Tibial nerve (tissue), 4 donors: ENCODE data around the gene SOX9.

ENCODE experiments used
- CTCF ChIP-seq, 5 experiments: fragments of 200-600 bp in 3 of 5; fragments of 450-650 bp in 2 of 5; sonication (generic) in 3 of 5; IDR thresholded peaks; one replicate each; pipeline ENCODE4 v1.5.1; 2016 to 2019; ENCODE audit warnings: antibody characterized with exemption in 5 of 5, mild to moderate bottlenecking in 3 of 5, moderate library complexity in 2 of 5
- EP300 ChIP-seq, 2 donors: sonication (generic); formaldehyde crosslinking; IDR thresholded peaks; one replicate each; pipeline ENCODE4 v1.6.1; 2017; ENCODE audit warnings: antibody characterized with exemption in 2 of 2, mild to moderate bottlenecking in 1 of 2
- POLR2A ChIP-seq, 2 donors: fragments of 450-650 bp; IDR thresholded peaks; one replicate each; pipeline ENCODE4 v1.6.1; 2017; ENCODE audit warnings: antibody characterized with exemption in 2 of 2, mild to moderate bottlenecking in 2 of 2, moderate library complexity in 2 of 2

- TF ChIP-seq CTCF (IDR thresholded peaks at IDR 0.05) (no peak), EP300 (IDR thresholded peaks at IDR 0.05) (no peak), POLR2A (IDR thresholded peaks at IDR 0.05) (no peak)
These were observed 4.4 kb downstream of the SOX9 start for GRCh38 chr17:72125226-72125651.
